Nephron (organoid): Measurements from ENCODE around the gene NCF2.
A peak's percentile ranks its signal among the peaks of the same experiment; 100 is the strongest.

Experiments used
- H3K27ac Mint-ChIP-seq, 3 experiments: 2 replicates each; pipeline ENCODE4 v1.8.0; 2020; ENCODE audit warnings: mixed read lengths in 3 of 3, mild to moderate bottlenecking in 2 of 3, moderate library complexity in 1 of 3
- H3K27me3 Mint-ChIP-seq: 2 replicates; pipeline ENCODE4 v1.8.0; 2021; ENCODE audit warnings: low read depth, mild to moderate bottlenecking, moderate library complexity, mixed read lengths
- H3K36me3 Mint-ChIP-seq: 2 replicates; pipeline ENCODE4 v1.8.0; 2020; ENCODE audit warnings: low read depth, mixed read lengths
- H3K4me1 Mint-ChIP-seq: 2 replicates; pipeline ENCODE4 v1.8.0; 2020; ENCODE audit warnings: mixed read lengths
- H3K4me3 Mint-ChIP-seq, 3 experiments: 2 replicates each; pipeline ENCODE4 v1.8.0; 2020; ENCODE audit warnings: mild to moderate bottlenecking in 3 of 3, mixed read lengths in 3 of 3, moderate library complexity in 2 of 3
- H3K9me3 Mint-ChIP-seq: 2 replicates; pipeline ENCODE4 v1.8.0; 2020; ENCODE audit warnings: mixed read lengths
- TF ChIP-seq, protein P1 (sequence below), 3 experiments: fragments of 200-600 bp; sonication (generic); IDR thresholded peaks; one replicate each; pipeline ENCODE4 v1.5.0; 2021; ENCODE audit warnings: antibody characterized with exemption in 3 of 3; ENCODE audit not compliant: unreplicated experiment in 3 of 3

NCF2 gene

DNA sequence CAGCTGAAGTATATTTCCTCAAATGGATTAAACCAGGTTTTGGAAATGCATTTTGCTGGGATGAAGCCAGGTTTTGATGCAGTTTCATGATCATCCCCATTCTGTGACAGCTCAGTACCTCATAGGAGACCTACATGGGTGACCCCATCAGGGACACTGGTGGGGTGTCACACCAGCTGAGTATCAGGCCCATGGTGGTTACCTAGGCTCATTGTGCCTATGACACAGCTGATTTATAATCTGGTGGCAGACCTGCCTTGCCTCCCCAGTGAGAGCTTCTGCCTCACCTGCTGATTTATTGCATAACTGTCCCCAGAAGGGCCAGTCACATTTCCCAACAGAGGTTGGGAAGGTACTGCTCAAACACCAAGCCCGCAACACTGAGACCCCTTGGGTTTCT is 3.8 kb downstream of the NCF2 start:
- H3K4me3 Mint-ChIP-seq = no peak overlapping the region
- H3K36me3 Mint-ChIP-seq = no peaks in the 10 kb centered on the region
- H3K27me3 Mint-ChIP-seq = peaks cover 9% of the 10 kb centered on the region
- H3K9me3 Mint-ChIP-seq = no peaks in the 10 kb centered on the region
- H3K27ac Mint-ChIP-seq = no peak overlapping the region
- H3K4me1 Mint-ChIP-seq = no peaks in the 10 kb centered on the region
- TF ChIP-seq, protein P1, sequence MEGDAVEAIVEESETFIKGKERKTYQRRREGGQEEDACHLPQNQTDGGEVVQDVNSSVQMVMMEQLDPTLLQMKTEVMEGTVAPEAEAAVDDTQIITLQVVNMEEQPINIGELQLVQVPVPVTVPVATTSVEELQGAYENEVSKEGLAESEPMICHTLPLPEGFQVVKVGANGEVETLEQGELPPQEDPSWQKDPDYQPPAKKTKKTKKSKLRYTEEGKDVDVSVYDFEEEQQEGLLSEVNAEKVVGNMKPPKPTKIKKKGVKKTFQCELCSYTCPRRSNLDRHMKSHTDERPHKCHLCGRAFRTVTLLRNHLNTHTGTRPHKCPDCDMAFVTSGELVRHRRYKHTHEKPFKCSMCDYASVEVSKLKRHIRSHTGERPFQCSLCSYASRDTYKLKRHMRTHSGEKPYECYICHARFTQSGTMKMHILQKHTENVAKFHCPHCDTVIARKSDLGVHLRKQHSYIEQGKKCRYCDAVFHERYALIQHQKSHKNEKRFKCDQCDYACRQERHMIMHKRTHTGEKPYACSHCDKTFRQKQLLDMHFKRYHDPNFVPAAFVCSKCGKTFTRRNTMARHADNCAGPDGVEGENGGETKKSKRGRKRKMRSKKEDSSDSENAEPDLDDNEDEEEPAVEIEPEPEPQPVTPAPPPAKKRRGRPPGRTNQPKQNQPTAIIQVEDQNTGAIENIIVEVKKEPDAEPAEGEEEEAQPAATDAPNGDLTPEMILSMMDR (IDR thresholded peaks at IDR 0.05; ENCODE audit: unreplicated experiment in 3 of 3) = no peak

DNA sequence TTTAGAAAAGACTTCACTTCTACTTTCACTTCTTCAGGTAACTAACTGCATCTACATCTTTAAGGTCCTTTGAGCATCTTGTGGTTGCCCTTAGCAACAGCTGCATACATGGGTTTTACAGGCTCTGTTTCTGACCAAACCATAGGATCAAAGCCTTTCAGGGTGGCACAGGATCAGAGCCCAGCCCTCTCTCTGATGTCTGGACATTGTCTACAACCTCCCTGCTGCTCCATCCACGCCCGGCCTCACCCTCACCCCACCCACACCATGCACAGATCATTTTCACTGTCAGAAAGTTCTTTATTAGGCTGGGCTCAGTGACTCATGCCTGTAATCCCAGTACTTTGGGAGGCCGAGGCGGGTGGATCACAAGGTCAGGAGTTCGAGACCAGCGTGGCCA is 5.2 kb downstream of the NCF2 start:
- H3K4me1 Mint-ChIP-seq = peaks cover 4% of the 10 kb centered on the region
- no peak overlapping the region for H3K4me3 Mint-ChIP-seq
- H3K9me3 Mint-ChIP-seq = no peaks in the 10 kb centered on the region
- TF ChIP-seq, protein P1 (IDR thresholded peaks at IDR 0.05; ENCODE audit: unreplicated experiment in 3 of 3) = no peak
- H3K36me3 Mint-ChIP-seq = no peaks in the 10 kb centered on the region
- H3K27me3 Mint-ChIP-seq = peaks cover 9% of the 10 kb centered on the region
- no peak overlapping the region for H3K27ac Mint-ChIP-seq

DNA sequence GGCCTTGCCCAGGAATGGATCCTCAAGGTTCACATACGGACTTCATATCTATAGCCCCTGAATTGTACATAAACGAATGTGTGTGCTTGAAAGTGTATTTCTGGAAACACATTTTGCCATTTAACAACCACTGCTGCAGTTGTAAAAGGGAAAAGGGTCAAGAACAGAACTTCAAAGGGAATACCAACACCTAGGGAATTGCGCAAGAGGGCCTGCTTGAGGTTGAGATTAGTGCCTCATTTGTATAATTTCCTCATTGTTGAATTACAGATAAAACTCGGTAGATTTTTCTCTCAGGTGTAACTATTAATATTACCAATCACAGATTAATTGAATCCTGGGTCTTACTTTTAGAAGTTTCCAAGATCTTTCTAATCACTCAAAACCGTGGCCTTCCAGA is 6.1 kb downstream of the NCF2 start:
- Mint-ChIP-seq H3K27ac (no peak overlapping the region), H3K9me3 (no peaks in the 10 kb centered on the region), H3K27me3 (peaks cover 9% of the 10 kb centered on the region), H3K4me1 (peaks cover 4% of the 10 kb centered on the region), H3K4me3 (no peak overlapping the region), H3K36me3 (no peaks in the 10 kb centered on the region)
- TF ChIP-seq, protein P1 (IDR thresholded peaks at IDR 0.05; ENCODE audit: unreplicated experiment in 3 of 3) = no peak

- Mint-ChIP-seq H3K4me1 (peaks cover 4% of the 10 kb centered on the region), H3K27me3 (peaks cover 9% of the 10 kb centered on the region), H3K9me3 (no peaks in the 10 kb centered on the region), H3K27ac (no peak overlapping the region), H3K36me3 (no peaks in the 10 kb centered on the region), H3K4me3 (no peak overlapping the region)
- TF ChIP-seq, protein P1 (IDR thresholded peaks at IDR 0.05; ENCODE audit: unreplicated experiment in 3 of 3) = no peak
Observed at GRCh38 chr1:183583466-183583865, 6.8 kb downstream of the NCF2 start.

- no peaks in the 10 kb centered on the region for H3K36me3 Mint-ChIP-seq
- H3K27me3 Mint-ChIP-seq = peaks cover 10% of the 10 kb centered on the region
- H3K9me3 Mint-ChIP-seq = no peaks in the 10 kb centered on the region
- H3K4me1 Mint-ChIP-seq = peaks cover 4% of the 10 kb centered on the region
- peak overlapping the region in 1 of 3 experiments; percentile 50 for H3K27ac Mint-ChIP-seq
- TF ChIP-seq, protein P1 (IDR thresholded peaks at IDR 0.05; ENCODE audit: unreplicated experiment in 3 of 3) = no peak
- no peak overlapping the region for H3K4me3 Mint-ChIP-seq
Observed at GRCh38 chr1:183582021-183582713, 8.1 kb downstream of the NCF2 start.

DNA sequence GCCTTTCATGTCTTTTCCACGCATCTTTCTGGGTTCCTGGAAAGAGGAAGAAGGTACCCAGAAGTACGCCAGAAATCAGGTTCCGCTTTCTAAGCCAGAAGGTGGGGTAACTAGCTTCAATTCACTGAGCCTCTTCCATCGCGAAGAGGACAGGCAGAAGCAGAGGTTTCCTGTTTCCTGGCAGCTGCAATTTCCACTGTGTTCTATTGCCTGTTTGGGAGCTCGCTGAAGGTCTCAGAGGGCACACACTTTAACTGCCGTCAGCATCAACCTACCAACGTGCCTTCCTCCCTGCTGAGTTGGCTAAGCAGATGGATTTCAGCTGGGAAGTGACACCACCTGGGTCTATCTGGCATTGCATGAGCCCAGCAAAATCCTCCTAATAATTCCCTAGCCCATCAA is 10.0 kb downstream of the NCF2 start:
- Mint-ChIP-seq H3K4me1 (peaks cover 8% of the 10 kb centered on the region), H3K27me3 (peaks cover 10% of the 10 kb centered on the region), H3K9me3 (no peaks in the 10 kb centered on the region), H3K27ac (peak overlapping the region in 1 of 3 experiments; percentile 8), H3K36me3 (no peaks in the 10 kb centered on the region), H3K4me3 (no peak overlapping the region)
- TF ChIP-seq, protein P1 (IDR thresholded peaks at IDR 0.05; ENCODE audit: unreplicated experiment in 3 of 3) = peak in 2 of 3 experiments; percentile 10 to 15
